Measurements from ENCODE around the gene ACACB. TPM values are rescaled to one million over a fixed set of nuclear protein-coding genes. Genes with fewer than 3 reads are reported as not detected.

ACACB gene
- polyA plus RNA-seq, 2 of the 4 experiments (the other 2 are of a cell fraction) = 6.8 to 7.6 TPM

GRCh38 chr12:109102491-109102890 is 13.9 kb upstream of the ACACB start:
- FAIRE-seq (no peak), DNase-seq (ENCODE audit: low read depth in 1 of 2, low spot score in 1 of 2) (no peak), ATAC-seq (no peak)
- ChIA-PET POLR2A (interaction anchor here (1.0 kb wide), 1 partner anchor 9 kb away, joined by 3 read pairs; no protein-coding TSS in a partner anchor), CTCF (interaction anchor here (1.5 to 2.1 kb wide), 3 partner anchors 8 to 10 kb away, joined by 3 to 13 read pairs (median 5); partner anchors contain the start of gene ALKBH2)
- Histone ChIP-seq H3K4me2 (no peak overlapping the region), H3K27ac (no peak overlapping the region), H3K9me3 (no peaks in the 10 kb centered on the region), H3K4me3 (no peak overlapping the region), H3K4me1 (peaks cover 7% of the 10 kb centered on the region; the same call in 2 of the 3 replicates)
- TF ChIP-seq CBX8 (IDR thresholded peaks at IDR 0.05) (no peak), RAD21 (conservative IDR thresholded peaks at IDR 0.05 in 1 of 2, IDR thresholded peaks at IDR 0.05 in 1 of 2) (no peak), HES2 (IDR thresholded peaks at IDR 0.05) (no peak), HOXB5 (CRISPR knock-in tag; IDR thresholded peaks at IDR 0.05) (no peak), ZSCAN20 (CRISPR knock-in tag; IDR thresholded peaks at IDR 0.05) (no peak), CEBPB (IDR thresholded peaks at IDR 0.05) (no peak), MAX (IDR thresholded peaks at IDR 0.05) (no peak), JUNB (IDR thresholded peaks at IDR 0.05) (no peak)
- WGBS (ENCODE audit: missing lambda C conversion rate) = 90% methylated on average over 3 of the region's 3 CpGs

GRCh38 chr12:109105176-109105575 is 11.2 kb upstream of the ACACB start:
- no peaks in the 10 kb centered on the region for H3K9me3 ChIP-seq
- H3K4me3 ChIP-seq = no peak overlapping the region
- 94% methylated on average over 5 of the region's 5 CpGs for WGBS (ENCODE audit: missing lambda C conversion rate)
- H3K27ac ChIP-seq = no peak overlapping the region
- ChIA-PET CTCF (interaction anchor here (1.1 to 1.4 kb wide), 2 partner anchors 16 to 289 kb away, joined by 3 to 4 read pairs; no protein-coding TSS in a partner anchor), POLR2A (no interaction called here)
- no peak overlapping the region for H3K4me2 ChIP-seq
- no peak for TF ChIP-seq NPAS2 (CRISPR knock-in tag; IDR thresholded peaks at IDR 0.05; ENCODE audit: borderline replicate concordance)
- ATAC-seq (no peak), DNase-seq (ENCODE audit: low read depth in 1 of 2, low spot score in 1 of 2) (no peak), FAIRE-seq (no peak)
- H3K4me1 ChIP-seq = peaks cover under 1% of the 10 kb centered on the region; the same call in 2 of the 3 replicates

- Histone ChIP-seq H3K27ac (peak overlapping the region; percentile 85 to 90; a peak in 3 of 6 replicates), H3K9me3 (no peaks in the 10 kb centered on the region), H3K4me2 (no peak overlapping the region), H3K4me3 (no peak overlapping the region), H3K4me1 (peaks cover 11% of the 10 kb centered on the region)
- DNase-seq (ENCODE audit: low read depth in 1 of 2, low spot score in 1 of 2) = no peak
- CTCF ChIA-PET = interaction anchor here (0.6 to 3.3 kb wide), 2 partner anchors 11 to 56 kb away, joined by 3 to 29 read pairs; no protein-coding TSS in a partner anchor
- WGBS (ENCODE audit: missing lambda C conversion rate) = 90% methylated on average over 6 of the region's 6 CpGs
- POLR2A ChIA-PET = interaction anchor here (0.6 kb wide), 1 partner anchor 83 kb away, joined by 4 read pairs; no protein-coding TSS in a partner anchor
- no peak for ATAC-seq
- TF ChIP-seq PBX3 (IDR thresholded peaks at IDR 0.05) = no peak
- TF ChIP-seq REST (IDR thresholded peaks at IDR 0.05) = no peak
- TF ChIP-seq TP53 (CRISPR knock-in tag; IDR thresholded peaks at IDR 0.05) = no peak
- no peak for TF ChIP-seq ATOH8 (CRISPR knock-in tag; IDR thresholded peaks at IDR 0.05; ENCODE audit: low read depth)
- TF ChIP-seq FOSL2 (IDR thresholded peaks at IDR 0.05) = no peak
- TF ChIP-seq FOSL2 (CRISPR knock-in tag; IDR thresholded peaks at IDR 0.05) = no peak
- no peak for TF ChIP-seq RAD21 (conservative IDR thresholded peaks at IDR 0.05 in 1 of 2, IDR thresholded peaks at IDR 0.05 in 1 of 2)
- no peak for TF ChIP-seq FOXS1 (CRISPR knock-in tag; IDR thresholded peaks at IDR 0.05)
- TF ChIP-seq KDM1A (IDR thresholded peaks at IDR 0.05; ENCODE audit: low read depth) = no peak
- TF ChIP-seq MAFK (IDR thresholded peaks at IDR 0.05; ENCODE audit: partially characterized antibody) = no peak
- no peak for TF ChIP-seq RCOR1 (IDR thresholded peaks at IDR 0.05; ENCODE audit: low read depth, low read length)
- FAIRE-seq = no peak
These were observed 6.5 kb upstream of the ACACB start for GRCh38 chr12:109109746-109110350.
